HG02678 (cell line): Measurements from ENCODE around the gene GATAD2A.
"Not testable (repeated sequence)": the region's sequence is repeated elsewhere in the genome, so short reads cannot be mapped to it uniquely, and the experiment has no call there.

Experiments used
- ATAC-seq: cut with Tn5 transposase; IDR thresholded peaks from one replicate; pipeline ENCODE4 v1.9.1; 2021; ENCODE audit warnings: mild to moderate bottlenecking, moderate library complexity; ENCODE audit not compliant: unreplicated experiment

GATAD2A gene

GRCh38 chr19:19464339-19465098 is 59.0 kb downstream of the GATAD2A start:
- ATAC-seq = no peak

GRCh38 chr19:19465436-19466070 is 60.1 kb downstream of the GATAD2A start:
- no peak for ATAC-seq

GRCh38 chr19:19466201-19466600 is 60.7 kb downstream of the GATAD2A start:
- no peak for ATAC-seq

GRCh38 chr19:19468424-19469050 is 63.1 kb downstream of the GATAD2A start:
- ATAC-seq = no peak

GRCh38 chr19:19470579-19470978 is 65.1 kb downstream of the GATAD2A start:
- no peak for ATAC-seq

GRCh38 chr19:19471682-19472081 is 66.2 kb downstream of the GATAD2A start:
- no peak for ATAC-seq

- not testable (repeated sequence) for ATAC-seq
Observed at GRCh38 chr19:19472106-19472505, 66.6 kb downstream of the GATAD2A start.

GRCh38 chr19:19475015-19475765 is 69.7 kb downstream of the GATAD2A start:
- no peak for ATAC-seq

GRCh38 chr19:19475849-19476828 is 70.7 kb downstream of the GATAD2A start:
- no peak for ATAC-seq

GRCh38 chr19:19477705-19478383 is 72.4 kb downstream of the GATAD2A start:
- ATAC-seq = no peak

- no peak for ATAC-seq
Observed at GRCh38 chr19:19480688-19481087, 75.2 kb downstream of the GATAD2A start.

GRCh38 chr19:19482809-19483596 is 77.5 kb downstream of the GATAD2A start:
- ATAC-seq = no peak

- no peak for ATAC-seq
Observed at GRCh38 chr19:19485161-19485997, 79.9 kb downstream of the GATAD2A start.

GRCh38 chr19:19485998-19486290 is 80.5 kb downstream of the GATAD2A start:
- ATAC-seq = no peak

GRCh38 chr19:19486343-19487076 is 81.0 kb downstream of the GATAD2A start:
- ATAC-seq = no peak

- no peak for ATAC-seq
Observed at GRCh38 chr19:19487077-19487949, 81.8 kb downstream of the GATAD2A start.
